Measurements from ENCODE around the gene PABPN1L. TPM values are rescaled to one million over a fixed set of nuclear protein-coding genes. Genes with fewer than 3 reads are reported as not detected.

Gene PABPN1L, protein sequence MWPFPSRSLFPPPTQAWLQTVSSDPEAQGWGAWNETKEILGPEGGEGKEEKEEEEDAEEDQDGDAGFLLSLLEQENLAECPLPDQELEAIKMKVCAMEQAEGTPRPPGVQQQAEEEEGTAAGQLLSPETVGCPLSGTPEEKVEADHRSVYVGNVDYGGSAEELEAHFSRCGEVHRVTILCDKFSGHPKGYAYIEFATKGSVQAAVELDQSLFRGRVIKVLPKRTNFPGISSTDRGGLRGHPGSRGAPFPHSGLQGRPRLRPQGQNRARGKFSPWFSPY
- total RNA-seq (2022), result not detected in 2 replicates
- Bru-seq, nascent RNA, result not detected
- not detected for BruChase-seq, experiment 1, labeled RNA remaining after a 2-hour chase
- BruChase-seq, experiment 2, labeled RNA remaining after a 6-hour chase, result not detected
- long read RNA-seq, result 0 reads

- POLR2A ChIA-PET, result no interaction called here
- Histone ChIP-seq H3K36me3 (ENCODE audit: control insufficient read depth, insufficient read depth, low read length) (no peaks in the 10 kb centered on the region), H3K4me3 (ENCODE audit: low read depth, low read length) (no peak within 1 kb of the TSS), H3K4me1 (no peaks in the 10 kb centered on the region), H3K9me3 (no peaks in the 10 kb centered on the region), H3K27me3 (replicated peaks; ENCODE audit: control insufficient read depth, insufficient read depth, low read length) (no peaks in the 10 kb centered on the region; the same call in 1 of the 2 replicates)
- Mint-ChIP-seq H3K27ac (ENCODE audit: unreplicated experiment) (no peak within 1 kb of the TSS), H3K4me1 (ENCODE audit: low read depth, unreplicated experiment) (no peaks in the 10 kb centered on the region), H3K4me3 (ENCODE audit: unreplicated experiment) (no peak within 1 kb of the TSS), H3K36me3 (ENCODE audit: insufficient read depth, unreplicated experiment) (no peaks in the 10 kb centered on the region), H3K27me3 (ENCODE audit: insufficient read depth, unreplicated experiment) (peaks cover 3% of the 10 kb centered on the region), H3K9me3 (ENCODE audit: unreplicated experiment) (no peaks in the 10 kb centered on the region)
- TF ChIP-seq CTCF (IDR thresholded peaks at IDR 0.05; ENCODE audit: insufficient read depth in 1 of 2, low read depth in 1 of 2, low read length in 1 of 2, severe bottlenecking in 1 of 2, unreplicated experiment in 1 of 2), result no peak
- intact Hi-C loops (cut with micrococcal nuclease; ENCODE audit: unreplicated experiment), result no loop called here
- CTCF ChIA-PET, result no interaction called here
- no TSS peak for BruUV-seq (replicated peaks)
- no peak for DNase-seq
Measured at GRCh38 chr16:88866151-88866920, at the start of gene PABPN1L. Gene PABPN1L (minus strand): TSS chr16:88866660. CDS start chr16:88866606, 54 bp downstream.

GRCh38 chr16:88915639-88916327 lies 49.3 kb upstream of the PABPN1L start:
- no TSS peak for BruUV-seq (replicated peaks)
- no peak for DNase-seq
- no peak for TF ChIP-seq CTCF (IDR thresholded peaks at IDR 0.05; ENCODE audit: insufficient read depth in 1 of 2, low read depth in 1 of 2, low read length in 1 of 2, severe bottlenecking in 1 of 2, unreplicated experiment in 1 of 2)
- Mint-ChIP-seq H3K27me3 (ENCODE audit: insufficient read depth, unreplicated experiment) (peaks cover 2% of the 10 kb centered on the region), H3K36me3 (ENCODE audit: insufficient read depth, unreplicated experiment) (no peaks in the 10 kb centered on the region), H3K9me3 (ENCODE audit: unreplicated experiment) (no peaks in the 10 kb centered on the region), H3K4me3 (ENCODE audit: unreplicated experiment) (no peak overlapping the region), H3K4me1 (ENCODE audit: low read depth, unreplicated experiment) (no peaks in the 10 kb centered on the region), H3K27ac (ENCODE audit: unreplicated experiment) (no peak overlapping the region)
- ChIA-PET POLR2A (no interaction called here), CTCF (no interaction called here)
- H3K36me3 ChIP-seq (ENCODE audit: control insufficient read depth, insufficient read depth, low read length), result no peaks in the 10 kb centered on the region
- intact Hi-C loops (cut with micrococcal nuclease; ENCODE audit: unreplicated experiment), result no loop called here
- no peaks in the 10 kb centered on the region for H3K27me3 ChIP-seq (replicated peaks; ENCODE audit: control insufficient read depth, insufficient read depth, low read length)
- H3K4me1 ChIP-seq, result no peaks in the 10 kb centered on the region
- H3K9me3 ChIP-seq, result peaks cover 7% of the 10 kb centered on the region; the same call in 1 of the 2 replicates
- H3K4me3 ChIP-seq (ENCODE audit: low read depth, low read length), result no peak overlapping the region

DNA sequence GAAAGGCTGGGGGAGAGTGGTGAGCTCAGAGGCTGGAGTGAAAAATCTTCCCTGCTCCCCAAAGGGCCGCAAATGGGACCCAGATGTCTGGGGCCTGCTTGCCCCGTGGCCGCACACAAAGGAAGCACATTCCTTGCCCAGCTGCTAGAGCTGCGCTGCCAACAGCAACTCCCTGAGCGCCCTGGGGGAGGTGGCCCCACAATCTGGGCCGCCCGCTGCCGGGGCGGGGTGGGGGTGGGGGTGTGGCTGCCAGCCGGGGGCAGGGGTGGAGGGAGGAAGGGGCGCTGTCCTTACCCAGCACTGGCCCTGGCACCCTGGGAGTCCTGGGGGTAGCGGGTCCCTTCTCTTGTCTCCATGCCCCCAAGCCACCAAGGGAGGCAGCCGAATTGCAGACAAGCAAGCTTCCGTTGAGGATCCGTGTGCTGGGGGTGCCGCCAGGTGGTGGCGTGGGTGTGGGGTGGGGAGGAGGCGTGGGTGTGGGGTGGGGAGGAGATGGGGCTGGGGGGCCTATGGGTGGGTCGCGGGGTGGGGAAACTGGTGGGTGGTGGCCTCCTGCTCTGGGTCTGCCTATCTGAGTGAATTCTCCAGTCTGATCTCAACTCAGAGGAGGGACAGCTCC lies 48.4 kb upstream of the PABPN1L start:
- H3K27me3 Mint-ChIP-seq (ENCODE audit: insufficient read depth, unreplicated experiment), result peaks cover 2% of the 10 kb centered on the region
- H3K9me3 Mint-ChIP-seq (ENCODE audit: unreplicated experiment), result no peaks in the 10 kb centered on the region
- Histone ChIP-seq H3K9me3 (peaks cover 7% of the 10 kb centered on the region; the same call in 1 of the 2 replicates), H3K36me3 (ENCODE audit: control insufficient read depth, insufficient read depth, low read length) (no peaks in the 10 kb centered on the region), H3K27me3 (replicated peaks; ENCODE audit: control insufficient read depth, insufficient read depth, low read length) (no peaks in the 10 kb centered on the region), H3K4me1 (no peaks in the 10 kb centered on the region), H3K4me3 (ENCODE audit: low read depth, low read length) (no peak overlapping the region)
- H3K27ac Mint-ChIP-seq (ENCODE audit: unreplicated experiment), result no peak overlapping the region
- no TSS peak for BruUV-seq (replicated peaks)
- intact Hi-C loops (cut with micrococcal nuclease; ENCODE audit: unreplicated experiment), result no loop called here
- peaks cover 6% of the 10 kb centered on the region for H3K36me3 Mint-ChIP-seq (ENCODE audit: insufficient read depth, unreplicated experiment)
- ChIA-PET CTCF (interaction anchor here (0.7 kb wide), 1 partner anchor 12 kb away, joined by 3 read pairs; no protein-coding TSS in a partner anchor), POLR2A (no interaction called here)
- TF ChIP-seq CTCF (IDR thresholded peaks at IDR 0.05; ENCODE audit: insufficient read depth in 1 of 2, low read depth in 1 of 2, low read length in 1 of 2, severe bottlenecking in 1 of 2, unreplicated experiment in 1 of 2), result no peak
- H3K4me1 Mint-ChIP-seq (ENCODE audit: low read depth, unreplicated experiment), result no peaks in the 10 kb centered on the region
- H3K4me3 Mint-ChIP-seq (ENCODE audit: unreplicated experiment), result no peak overlapping the region
- DNase-seq, result no peak
